Putamen (tissue), 1 donor: ENCODE measurements around the gene ZNF600.
"Not testable (repeated sequence)": the region's sequence is repeated elsewhere in the genome, so short reads cannot be mapped to it uniquely, and the experiment has no call there.

Source experiments
- DNase-seq: peaks from one replicate; pipeline ENCODE4 v3.0.0-alpha.2; 2016; ENCODE audit warnings: low spot score

Gene ZNF600

GRCh38 chr19:52741951-52742485, 44.6 kb downstream of the ZNF600 start:
- no peak for DNase-seq

GRCh38 chr19:52741371-52741770, 45.2 kb downstream of the ZNF600 start:
- not testable (repeated sequence) for DNase-seq

GRCh38 chr19:52739576-52739975, 47.0 kb downstream of the ZNF600 start:
- DNase-seq: no peak

GRCh38 chr19:52735734-52736133, 50.9 kb downstream of the ZNF600 start:
- peak; percentile 18 for DNase-seq

- peak; percentile 94 for DNase-seq
Observed at GRCh38 chr19:52734893-52735661, 51.5 kb downstream of the ZNF600 start, which contains the start of gene ZNF611. ZNF611 (minus strand) TSS chr19:52735044; CDS start chr19:52715894, 19,150 bp downstream.

DNA sequence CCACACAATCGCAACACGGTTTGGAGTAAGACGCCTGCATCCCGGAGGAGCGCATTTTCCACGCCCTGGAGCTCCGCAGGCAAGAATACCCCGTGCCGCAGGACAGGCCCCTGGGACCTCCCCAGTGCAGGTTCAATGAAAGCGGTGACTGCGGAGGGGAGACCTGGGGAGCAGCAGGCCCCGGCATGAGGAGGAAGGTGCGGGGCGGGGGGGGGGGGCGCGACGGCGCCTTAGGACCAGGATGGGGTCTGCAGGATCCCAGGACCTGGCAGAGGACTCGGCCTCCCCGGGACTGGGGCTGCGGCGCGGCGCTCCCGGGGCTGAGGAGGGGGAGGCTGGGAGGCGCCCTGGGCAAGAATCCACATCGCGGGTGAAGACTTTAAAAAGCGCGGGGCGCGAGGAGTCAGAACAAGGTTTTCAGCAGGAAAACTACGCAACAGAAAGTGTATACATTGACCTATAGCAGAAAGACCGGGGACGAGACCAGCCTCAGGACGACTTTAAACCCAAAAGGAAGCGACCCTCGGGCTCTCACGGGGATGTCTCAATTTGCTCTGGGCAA, 52.2 kb downstream of the ZNF600 start:
- DNase-seq: peak; percentile 12

DNA sequence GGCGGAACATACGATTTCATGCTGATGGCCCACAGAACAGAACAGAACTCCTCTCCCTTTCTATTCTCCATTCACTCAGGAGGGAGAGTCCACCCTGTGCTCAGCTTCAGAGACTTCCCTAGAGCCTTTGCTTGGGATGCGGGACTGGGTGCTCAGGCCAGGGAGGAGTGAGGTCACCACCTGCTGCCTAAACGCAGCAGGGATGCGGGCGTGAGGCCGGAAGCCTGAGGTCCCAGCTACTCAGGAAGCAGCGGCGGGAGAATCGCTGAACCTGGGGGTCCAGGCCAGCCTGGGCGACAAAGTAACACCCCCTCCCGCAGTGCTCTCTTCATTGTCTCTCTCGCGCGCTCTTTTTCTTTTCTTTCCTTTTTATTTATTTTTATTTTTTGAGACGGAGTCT, 60.5 kb downstream of the ZNF600 start:
- not testable (repeated sequence) for DNase-seq

DNA sequence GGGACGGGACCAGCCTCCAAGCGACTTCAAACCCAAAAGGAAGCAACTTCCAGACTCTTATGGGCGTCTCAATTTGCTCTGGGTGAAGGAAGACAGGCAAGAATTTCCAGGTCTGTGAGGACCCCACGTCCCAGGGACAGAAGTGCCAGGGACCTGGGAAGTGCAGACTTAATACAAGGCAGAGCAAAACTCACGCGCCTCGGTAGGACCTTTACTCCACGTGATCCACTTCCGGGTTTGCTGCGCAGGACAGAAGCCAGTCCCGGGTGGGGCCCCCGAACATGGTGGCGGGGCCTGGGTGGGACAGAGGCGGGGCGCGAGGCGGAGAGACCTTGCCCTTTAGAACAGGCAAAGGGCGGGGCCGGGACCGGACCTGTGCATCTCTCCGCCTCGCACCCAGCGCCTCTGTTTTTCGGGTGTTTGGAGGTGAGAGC, 61.0 kb downstream of the ZNF600 start:
- DNase-seq: no peak

- DNase-seq: no peak
Observed at GRCh38 chr19:52724701-52725514, 61.7 kb downstream of the ZNF600 start.

DNA sequence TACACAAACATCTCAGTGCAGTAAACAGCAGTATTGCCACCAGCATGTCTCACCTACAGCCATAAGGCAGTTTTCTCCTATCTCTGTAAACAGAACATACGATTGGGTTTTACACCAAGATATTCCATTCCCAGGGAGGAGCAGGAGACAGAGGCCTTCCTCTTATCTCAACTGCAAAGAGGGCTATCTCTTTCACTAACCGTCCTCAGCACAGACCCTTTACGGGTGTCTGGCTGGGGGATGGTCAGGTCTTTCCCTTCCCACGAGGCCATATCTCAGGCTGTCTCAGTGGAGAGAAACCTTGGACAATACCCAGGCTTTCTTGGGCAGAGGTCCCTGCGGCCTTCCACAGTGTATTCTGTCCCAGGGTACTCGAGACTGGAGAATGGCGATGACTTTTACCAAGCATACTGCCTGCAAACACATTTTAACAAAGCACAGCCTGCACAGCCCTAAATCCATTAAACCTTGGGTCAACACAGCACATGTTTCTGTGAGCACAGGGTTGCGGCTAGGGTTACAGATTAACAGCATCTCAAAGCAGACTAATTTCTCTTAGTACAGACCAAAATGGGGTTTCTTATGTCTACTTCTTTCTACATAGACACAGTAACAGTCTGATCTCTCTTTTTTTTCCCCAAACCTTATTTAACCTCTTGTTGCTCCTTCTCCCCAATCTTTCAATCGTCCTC, 62.5 kb downstream of the ZNF600 start:
- DNase-seq: not testable (repeated sequence)

DNA sequence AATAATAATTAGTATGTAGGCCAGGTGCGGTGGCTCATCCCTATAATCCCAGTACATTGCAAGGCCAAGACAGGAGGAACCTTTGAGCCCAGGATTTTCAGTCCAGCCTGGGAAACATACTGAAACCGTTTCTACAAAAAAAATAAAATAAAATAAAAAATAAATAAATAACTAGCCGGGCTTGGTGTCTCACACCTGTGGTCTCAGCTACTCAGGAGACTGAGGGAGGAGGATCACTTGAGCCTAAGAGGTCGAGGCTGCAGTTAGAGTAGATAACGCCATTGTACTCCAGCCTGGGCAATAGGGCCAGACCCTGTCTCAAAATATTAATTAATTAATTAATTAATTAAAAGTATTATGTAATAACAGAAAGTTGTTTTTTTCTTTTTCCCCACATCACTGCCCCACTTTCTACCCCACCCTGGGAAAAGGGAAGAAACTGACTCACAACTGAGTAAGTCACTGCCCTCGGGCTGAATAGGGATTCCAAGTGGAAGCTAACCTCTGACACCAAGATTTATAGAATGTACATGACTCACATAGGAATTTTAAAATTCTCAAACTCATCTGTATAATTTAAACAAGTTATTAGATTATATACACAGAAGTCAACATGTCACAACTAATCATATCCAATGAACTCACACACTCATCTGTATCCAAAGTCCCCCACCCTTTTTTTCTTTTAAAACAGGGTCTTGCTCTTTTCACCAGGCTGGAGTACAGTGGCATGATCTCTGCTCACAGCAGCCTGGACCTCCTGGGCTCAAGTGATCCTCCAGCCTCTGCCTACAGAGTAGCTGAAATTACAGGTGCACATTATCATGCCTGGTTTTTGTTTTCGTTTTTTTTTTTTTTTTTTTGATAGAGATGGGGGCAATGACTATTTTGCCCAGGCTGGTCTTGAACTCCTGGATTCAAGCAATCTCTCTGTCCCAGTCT, 64.3 kb downstream of the ZNF600 start:
- DNase-seq: no peak

GRCh38 chr19:52720541-52720940, 66.0 kb downstream of the ZNF600 start:
- not testable (repeated sequence) for DNase-seq

DNA sequence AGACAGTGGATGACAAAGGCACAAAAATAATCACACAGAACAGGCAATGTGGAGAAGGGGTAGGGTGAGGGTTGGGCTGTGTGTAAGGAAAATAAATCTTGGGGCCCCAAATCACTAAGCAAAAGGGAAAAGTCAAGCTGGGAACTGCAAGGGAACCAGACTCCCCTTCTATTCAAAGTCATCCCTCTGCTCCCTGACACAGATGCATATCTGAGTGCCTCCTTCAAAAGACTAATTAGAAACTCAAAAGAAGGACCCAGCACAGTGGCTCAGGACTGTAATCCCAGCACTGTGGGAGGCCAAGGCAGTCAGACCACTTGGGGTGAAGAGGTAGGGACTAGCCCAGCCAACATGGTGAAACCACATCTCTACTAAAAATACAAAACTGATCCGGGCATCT, 70.1 kb downstream of the ZNF600 start:
- no peak for DNase-seq

GRCh38 chr19:52715902-52716301, 70.7 kb downstream of the ZNF600 start:
- DNase-seq: not testable (repeated sequence)

- not testable (repeated sequence) for DNase-seq
Observed at GRCh38 chr19:52715330-52715729, 71.3 kb downstream of the ZNF600 start.
